GM12878 (cell line): ENCODE data around the gene SLC25A48.

ENCODE experiments used
- EP300 ChIP-seq, 2 experiments: fragments of 150-350 bp in 1 of 2; IDR thresholded peaks; 2 replicates each; pipeline ENCODE4 v1.6.1; 2011 to 2012; ENCODE audit warnings: low read depth in 2 of 2, low read length in 2 of 2, borderline replicate concordance in 1 of 2, improper control_type of control experiment in 1 of 2, inconsistent platforms in 1 of 2; ENCODE audit not compliant: control insufficient read depth in 1 of 2
- RAD21 ChIP-seq: IDR thresholded peaks from 2 replicates; pipeline ENCODE4 v1.6.1; 2011; ENCODE audit warnings: mild to moderate bottlenecking, low read depth, low read length, moderate library complexity; ENCODE audit not compliant: insufficient read depth
- REST ChIP-seq: IDR thresholded peaks from 2 replicates; pipeline ENCODE4 v1.6.1; 2012; ENCODE audit warnings: mild to moderate bottlenecking, low read depth, low read length
- WRNIP1 ChIP-seq: IDR thresholded peaks from 2 replicates; pipeline ENCODE4 v1.6.1; 2011; ENCODE audit warnings: low read depth, low read length, improper control_type of control experiment, borderline replicate concordance
- ZNF274 ChIP-seq: IDR thresholded peaks from one replicate; pipeline ENCODE4 v1.8.0; 2011; ENCODE audit not compliant: insufficient read length, insufficient read depth
- ZZZ3 ChIP-seq: IDR thresholded peaks from 2 replicates; pipeline ENCODE4 v1.6.1; 2011; ENCODE audit warnings: low read depth; ENCODE audit not compliant: control insufficient read depth, insufficient read length

DNA sequence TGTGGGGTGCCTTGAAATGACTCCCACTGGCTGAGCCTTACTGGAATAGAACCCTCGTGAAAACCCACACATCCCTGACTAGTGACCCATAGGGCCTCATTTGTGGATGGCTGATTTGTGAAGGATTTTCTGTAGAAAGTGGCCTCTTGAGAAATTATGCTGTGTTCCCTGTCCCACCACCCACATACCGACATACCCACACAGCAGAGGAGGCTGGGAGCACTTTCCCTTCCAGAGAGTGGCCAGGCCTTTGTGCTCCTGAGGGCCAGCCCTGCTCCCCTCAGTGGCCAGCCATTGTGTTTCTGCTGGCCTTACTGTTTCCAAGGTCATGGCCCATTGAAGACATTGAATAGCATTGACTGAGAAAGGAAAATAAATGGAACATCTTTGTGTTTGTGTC is 31.6 kb downstream of the SLC25A48 start:
- no peak for TF ChIP-seq REST
- TF ChIP-seq WRNIP1 = no peak
- no peak for TF ChIP-seq RAD21
- no peak for TF ChIP-seq ZNF274
- TF ChIP-seq EP300 (IDR thresholded peaks at IDR 0.05; ENCODE audit: borderline replicate concordance in 1 of 2, control insufficient read depth in 1 of 2, low read depth in 2 of 2, low read length in 2 of 2) = no peak
- TF ChIP-seq ZZZ3 = no peak
